B cell (primary cell): Measurements from ENCODE around the gene UBA3. TPM values are rescaled to one million over a fixed set of nuclear protein-coding genes. Genes with fewer than 3 reads are reported as not detected.

ENCODE experiments used
- ATAC-seq: fragments of 200-7000 bp; cut with Tn5 transposase; one replicate; pipeline ENCODE4 v1.10.0; 2021; ENCODE audit warnings: low read depth, mild to moderate bottlenecking, moderate number of reproducible peaks, moderate library complexity
- CTCF ChIA-PET: fragments of 350-600 bp; sonication (Branson Sonifier 250); formaldehyde crosslinking; loops from one replicate; lab custom pipeline; 2021; ENCODE audit warnings: antibody characterized with exemption, inconsistent platforms; lab: Charles Lee
- POLR2A ChIA-PET: fragments of 350-600 bp; sonication (Branson Sonifier 250); formaldehyde crosslinking; loops from one replicate; lab custom pipeline; 2021; ENCODE audit warnings: antibody characterized with exemption; lab: Charles Lee
- DNase-seq: peaks from one replicate; pipeline ENCODE4 v3.0.0; 2013
- H2AFZ ChIP-seq: 2 replicates; pipeline ENCODE4 v1.6.1; 2012; ENCODE audit warnings: mild to moderate bottlenecking, low read depth, low read length; ENCODE audit not compliant: insufficient read depth, poor library complexity, severe bottlenecking
- H3K27ac ChIP-seq, 2 donors: 1 replicate in 1 of 2; 2 replicates in 1 of 2; pipeline ENCODE4 v1.5.1; 2012 to 2013; ENCODE audit warnings: low read length in 2 of 2, mild to moderate bottlenecking in 2 of 2, moderate library complexity in 1 of 2
- H3K27me3 ChIP-seq, 4 experiments: fragments of 200-600 bp in 1 of 4; sonication (generic) in 1 of 4; replicated peaks in 1 of 4; 1 replicate in 2 of 4; 2 replicates in 2 of 4; pipeline versions ENCODE4 v1.6.1 to v1.7.0; 2013 to 2016; ENCODE audit warnings: low read length in 3 of 4, mild to moderate bottlenecking in 2 of 4, mixed read lengths in 1 of 4, moderate library complexity in 1 of 4; ENCODE audit not compliant: insufficient read depth in 4 of 4, control insufficient read depth in 3 of 4; ENCODE audit errors: control extremely low read depth in 1 of 4
- H3K36me3 ChIP-seq, 2 experiments: replicated peaks in 1 of 2; 1 replicate in 1 of 2; 2 replicates in 1 of 2; pipeline versions ENCODE4 v1.6.1 to v1.7.1; 2013; ENCODE audit warnings: low read length in 1 of 2; ENCODE audit not compliant: insufficient read depth in 2 of 2, control insufficient read depth in 1 of 2; ENCODE audit errors: control extremely low read depth in 1 of 2, extremely low read depth in 1 of 2
- H3K4me1 ChIP-seq, 2 donors: fragments of 200-600 bp in 1 of 2; sonication (generic) in 1 of 2; 1 replicate in 1 of 2; 2 replicates in 1 of 2; pipeline versions ENCODE4 v1.5.1 to v1.6.1; 2013 to 2017; ENCODE audit warnings: low read length in 2 of 2; ENCODE audit not compliant: control insufficient read depth in 2 of 2, insufficient read depth in 2 of 2
- H3K4me2 ChIP-seq: replicated peaks from 2 replicates; pipeline ENCODE3; 2012; ENCODE audit warnings: mild to moderate bottlenecking, low read depth, low read length; ENCODE audit not compliant: poor library complexity, severe bottlenecking
- H3K4me3 ChIP-seq, 5 experiments: fragments of 200-600 bp in 1 of 5; sonication (generic) in 1 of 5; 1 replicate in 3 of 5; 2 replicates in 2 of 5; pipeline versions ENCODE4 v1.5.1 to v1.7.0; 2011 to 2016; ENCODE audit warnings: low read length in 4 of 5, mild to moderate bottlenecking in 4 of 5, low read depth in 2 of 5, control low read depth in 1 of 5, moderate library complexity in 1 of 5; ENCODE audit not compliant: insufficient read depth in 1 of 5; ENCODE audit errors: control extremely low read depth in 1 of 5, extremely low read depth in 1 of 5
- H3K79me2 ChIP-seq: fragments of 200-600 bp; sonication (generic); one replicate; pipeline ENCODE4 v1.6.0; 2016; ENCODE audit warnings: low read length; ENCODE audit not compliant: control insufficient read depth, insufficient read depth
- H3K9ac ChIP-seq: fragments of 200-600 bp; sonication (generic); 2 replicates; pipeline ENCODE4 v1.6.1; 2017; ENCODE audit warnings: mild to moderate bottlenecking, low read length, moderate library complexity
- H3K9me3 ChIP-seq, 3 donors: one replicate each; pipeline versions ENCODE4 v1.6.1 to v1.7.1; 2013; ENCODE audit warnings: low read length in 2 of 3; ENCODE audit not compliant: control insufficient read depth in 2 of 3, insufficient read depth in 1 of 3; ENCODE audit errors: control extremely low read depth in 1 of 3
- H4K20me1 ChIP-seq: 2 replicates; pipeline ENCODE4 v1.6.0; 2012; ENCODE audit warnings: mild to moderate bottlenecking, low read length; ENCODE audit not compliant: insufficient read depth, control insufficient read depth, poor library complexity, severe bottlenecking
- H3K27ac Mint-ChIP-seq: one replicate; pipeline ENCODE4 v1.8.0; 2021; ENCODE audit warnings: mixed read lengths
- H3K27me3 Mint-ChIP-seq: one replicate; pipeline ENCODE4 v1.8.0; 2021; ENCODE audit warnings: mixed read lengths
- H3K4me1 Mint-ChIP-seq: one replicate; pipeline ENCODE4 v1.8.0; 2021; ENCODE audit warnings: mixed read lengths
- H3K4me3 Mint-ChIP-seq: one replicate; pipeline ENCODE4 v1.8.0; 2021; ENCODE audit warnings: mixed read lengths
- H3K9me3 Mint-ChIP-seq: one replicate; pipeline ENCODE4 v1.8.0; 2022; ENCODE audit warnings: mixed read lengths; ENCODE audit not compliant: insufficient read depth
- CTCF ChIP-seq: fragments of 200-600 bp; IDR thresholded peaks from one replicate; pipeline ENCODE4 v1.8.0; 2022; ENCODE audit warnings: antibody characterized with exemption, mild to moderate bottlenecking
- EZH2 ChIP-seq: IDR thresholded peaks from 2 replicates; pipeline ENCODE4 v1.6.1; 2012; ENCODE audit warnings: borderline replicate concordance, low read depth, mild to moderate bottlenecking, moderate library complexity, low read length; ENCODE audit not compliant: insufficient read depth, poor library complexity, severe bottlenecking
- WGBS: methylation state at CpG from one replicate; pipeline ENCODE4 v1.1.5; 2013; ENCODE audit warnings: missing lambda C conversion rate; ENCODE audit not compliant: insufficient coverage; 5-methylcytosine and 5-hydroxymethylcytosine counted together
- intact Hi-C: fragments of 100-400 bp; cut with micrococcal nuclease; formaldehyde crosslinking; loops from one replicate; pipeline ENCODE4 v1.10.0; 2022
- polyA plus RNA-seq: library from polyadenylated mRNA; depleted of rRNA; stranded (reverse); fragments of >200 nt; gene quantifications from 2 replicates; pipeline ENCODE4 v1.2.3, GENCODE V29; 2012
- total RNA-seq, 2 donors: library from RNA; stranded (reverse); fragments of 120-200 nt in 1 of 2; gene quantifications; 1 replicate in 1 of 2; 2 replicates in 1 of 2; pipeline versions ENCODE4 v1.2.3 to v1.2.4, GENCODE V29; 2013 to 2022

UBA3 gene
- total and polyA plus RNA-seq, 2 donors (not counting 1 experiment from before 2014, with no cell fraction given): 42.2 to 99.8 TPM

- H3K4me1 ChIP-seq: no peaks in the 10 kb centered on the region
- H3K27me3 ChIP-seq: no peaks in the 10 kb centered on the region
- no peaks in the 10 kb centered on the region for H4K20me1 ChIP-seq
- no peaks in the 10 kb centered on the region for H3K9me3 Mint-ChIP-seq
- H3K27ac Mint-ChIP-seq: no peak overlapping the region
- no peak overlapping the region for H2AFZ ChIP-seq
- no peak overlapping the region for H3K4me3 ChIP-seq
- H3K4me3 Mint-ChIP-seq: no peak overlapping the region
- no peak overlapping the region for H3K4me2 ChIP-seq
- no peaks in the 10 kb centered on the region for H3K9me3 ChIP-seq
- intact Hi-C loops: no loop called here
- H3K27me3 Mint-ChIP-seq: peaks cover 10% of the 10 kb centered on the region
- H3K79me2 ChIP-seq: no peaks in the 10 kb centered on the region
- H3K9ac ChIP-seq: no peak overlapping the region
- H3K4me1 Mint-ChIP-seq: no peaks in the 10 kb centered on the region
- ChIA-PET POLR2A (no interaction called here), CTCF (no interaction called here)
- H3K27ac ChIP-seq: no peak overlapping the region
- no peak for TF ChIP-seq EZH2
- TF ChIP-seq CTCF: no peak
- no peaks in the 10 kb centered on the region for H3K36me3 ChIP-seq
- DNase-seq (no peak), ATAC-seq (no peak)
Observed at GRCh38 chr3:69128509-69128908, 48.3 kb upstream of the UBA3 start.

GRCh38 chr3:69126999-69127398, 46.8 kb upstream of the UBA3 start:
- ChIA-PET CTCF (no interaction called here), POLR2A (no interaction called here)
- H3K4me1 Mint-ChIP-seq: no peaks in the 10 kb centered on the region
- H4K20me1 ChIP-seq: no peaks in the 10 kb centered on the region
- H2AFZ ChIP-seq: no peak overlapping the region
- no peak overlapping the region for H3K27ac ChIP-seq
- no peak overlapping the region for H3K4me3 ChIP-seq
- TF ChIP-seq CTCF: no peak
- TF ChIP-seq EZH2: no peak
- H3K4me2 ChIP-seq: no peak overlapping the region
- H3K27ac Mint-ChIP-seq: no peak overlapping the region
- H3K9me3 ChIP-seq: no peaks in the 10 kb centered on the region
- H3K79me2 ChIP-seq: no peaks in the 10 kb centered on the region
- H3K36me3 ChIP-seq: no peaks in the 10 kb centered on the region
- ATAC-seq (no peak), DNase-seq (no peak)
- H3K9ac ChIP-seq: no peak overlapping the region
- no peaks in the 10 kb centered on the region for H3K4me1 ChIP-seq
- intact Hi-C loops: no loop called here
- H3K4me3 Mint-ChIP-seq: no peak overlapping the region
- H3K27me3 ChIP-seq: no peaks in the 10 kb centered on the region
- peaks cover 10% of the 10 kb centered on the region for H3K27me3 Mint-ChIP-seq
- WGBS: 100% methylated on average over 2 of the region's 2 CpGs
- H3K9me3 Mint-ChIP-seq: no peaks in the 10 kb centered on the region
